ENCODE measurements around the gene CHRM4.

The CHRM4 gene

GRCh38 chr11:46350695-46351094 is 40.9 kb downstream of the CHRM4 start:
- TF ChIP-seq, protein P1, sequence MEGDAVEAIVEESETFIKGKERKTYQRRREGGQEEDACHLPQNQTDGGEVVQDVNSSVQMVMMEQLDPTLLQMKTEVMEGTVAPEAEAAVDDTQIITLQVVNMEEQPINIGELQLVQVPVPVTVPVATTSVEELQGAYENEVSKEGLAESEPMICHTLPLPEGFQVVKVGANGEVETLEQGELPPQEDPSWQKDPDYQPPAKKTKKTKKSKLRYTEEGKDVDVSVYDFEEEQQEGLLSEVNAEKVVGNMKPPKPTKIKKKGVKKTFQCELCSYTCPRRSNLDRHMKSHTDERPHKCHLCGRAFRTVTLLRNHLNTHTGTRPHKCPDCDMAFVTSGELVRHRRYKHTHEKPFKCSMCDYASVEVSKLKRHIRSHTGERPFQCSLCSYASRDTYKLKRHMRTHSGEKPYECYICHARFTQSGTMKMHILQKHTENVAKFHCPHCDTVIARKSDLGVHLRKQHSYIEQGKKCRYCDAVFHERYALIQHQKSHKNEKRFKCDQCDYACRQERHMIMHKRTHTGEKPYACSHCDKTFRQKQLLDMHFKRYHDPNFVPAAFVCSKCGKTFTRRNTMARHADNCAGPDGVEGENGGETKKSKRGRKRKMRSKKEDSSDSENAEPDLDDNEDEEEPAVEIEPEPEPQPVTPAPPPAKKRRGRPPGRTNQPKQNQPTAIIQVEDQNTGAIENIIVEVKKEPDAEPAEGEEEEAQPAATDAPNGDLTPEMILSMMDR (conservative IDR thresholded peaks at IDR 0.05; ENCODE audit: low read length) = no peak
- no peak for DNase-seq (ENCODE audit: low read depth)
- H3K4me3 ChIP-seq (ENCODE audit: low read length) = no peak overlapping the region

- TF ChIP-seq, protein P1 (conservative IDR thresholded peaks at IDR 0.05; ENCODE audit: low read length) = no peak
- H3K4me3 ChIP-seq (ENCODE audit: low read length) = peak overlapping the region; percentile 83
- DNase-seq (ENCODE audit: low read depth) = no peak
Observed at GRCh38 chr11:46348566-46349401, 42.8 kb downstream of the CHRM4 start.

DNA sequence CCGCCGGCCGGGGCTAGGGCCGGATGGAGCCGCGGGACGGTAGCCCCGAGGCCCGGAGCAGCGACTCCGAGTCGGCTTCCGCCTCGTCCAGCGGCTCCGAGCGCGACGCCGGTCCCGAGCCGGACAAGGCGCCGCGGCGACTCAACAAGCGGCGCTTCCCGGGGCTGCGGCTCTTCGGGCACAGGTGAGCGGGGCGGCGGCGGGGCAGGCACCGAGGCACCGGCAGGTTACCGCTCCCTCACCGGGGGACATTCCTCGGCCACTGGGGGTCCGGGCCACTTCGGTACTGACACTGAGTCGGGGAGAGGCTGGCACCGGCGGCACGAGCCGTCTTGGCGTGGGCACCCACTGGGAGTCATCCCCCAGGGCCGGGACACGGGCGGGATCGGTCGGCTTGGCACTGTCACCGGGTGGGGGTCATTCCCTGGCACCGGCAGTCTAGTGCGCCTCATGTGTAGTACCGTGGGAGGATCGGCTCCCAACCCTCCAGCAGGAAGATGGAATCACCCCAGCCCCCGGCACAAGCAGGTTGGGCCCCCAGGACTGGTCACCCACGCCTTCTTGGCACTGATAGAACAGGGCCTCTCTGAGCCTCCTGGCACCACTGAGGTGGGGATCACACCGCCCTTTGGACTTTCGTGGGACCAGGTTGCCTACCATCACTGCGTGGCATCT is 43.8 kb downstream of the CHRM4 start:
- TF ChIP-seq, protein P1 (conservative IDR thresholded peaks at IDR 0.05; ENCODE audit: low read length) = no peak
- peak overlapping the region; percentile 83 for H3K4me3 ChIP-seq (ENCODE audit: low read length)
- DNase-seq (ENCODE audit: low read depth) = no peak

DNA sequence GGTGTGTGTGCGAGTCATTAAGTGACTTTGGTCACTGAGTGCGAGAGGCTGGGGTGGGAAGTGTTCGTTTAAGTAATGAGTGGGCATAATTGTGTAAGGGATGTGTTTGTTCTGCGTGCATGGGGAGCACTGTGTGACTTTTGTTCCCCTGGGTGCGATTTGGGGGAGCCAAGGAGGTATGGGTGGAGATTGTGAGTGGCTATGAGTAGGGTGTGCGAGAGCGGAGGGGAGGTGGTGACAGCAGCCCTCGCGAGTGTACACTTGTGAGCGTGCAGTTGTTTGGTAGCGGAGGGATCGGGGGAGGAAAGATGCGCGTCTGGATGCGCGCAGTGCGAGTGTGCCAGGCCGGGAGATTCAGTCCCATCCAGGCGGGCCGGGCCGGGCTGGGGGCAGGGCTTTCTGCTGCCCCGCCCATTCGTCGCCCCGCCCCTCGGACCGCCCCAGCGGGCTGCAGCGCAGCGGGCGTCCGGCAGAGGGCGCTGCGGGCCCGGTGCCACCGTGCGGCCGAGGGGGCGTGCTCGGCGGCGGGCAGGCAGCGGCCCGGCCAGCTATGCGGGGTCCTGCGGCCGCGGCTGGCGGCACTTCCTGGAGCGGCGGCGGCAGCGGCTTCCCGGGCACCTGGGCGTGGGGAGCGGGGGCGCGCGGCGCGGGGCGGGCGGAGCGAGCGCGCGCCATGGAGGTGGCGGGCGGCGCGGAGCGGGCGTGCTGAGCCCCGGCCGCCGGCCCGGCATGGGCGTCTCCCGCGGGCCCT is 44.5 kb downstream of the CHRM4 start, which contains the start of gene DGKZ:
Gene DGKZ, plus strand, starts transcription at position 578 of the 751 bp plus-strand sequence. CDS start 197 bp downstream, outside the sequence.
- DNase-seq (ENCODE audit: low read depth) = peak; percentile 78
- TF ChIP-seq, protein P1 (conservative IDR thresholded peaks at IDR 0.05; ENCODE audit: low read length) = peak; percentile 29
- H3K4me3 ChIP-seq (ENCODE audit: low read length) = peak within 1 kb of the TSS; percentile 83

DNA sequence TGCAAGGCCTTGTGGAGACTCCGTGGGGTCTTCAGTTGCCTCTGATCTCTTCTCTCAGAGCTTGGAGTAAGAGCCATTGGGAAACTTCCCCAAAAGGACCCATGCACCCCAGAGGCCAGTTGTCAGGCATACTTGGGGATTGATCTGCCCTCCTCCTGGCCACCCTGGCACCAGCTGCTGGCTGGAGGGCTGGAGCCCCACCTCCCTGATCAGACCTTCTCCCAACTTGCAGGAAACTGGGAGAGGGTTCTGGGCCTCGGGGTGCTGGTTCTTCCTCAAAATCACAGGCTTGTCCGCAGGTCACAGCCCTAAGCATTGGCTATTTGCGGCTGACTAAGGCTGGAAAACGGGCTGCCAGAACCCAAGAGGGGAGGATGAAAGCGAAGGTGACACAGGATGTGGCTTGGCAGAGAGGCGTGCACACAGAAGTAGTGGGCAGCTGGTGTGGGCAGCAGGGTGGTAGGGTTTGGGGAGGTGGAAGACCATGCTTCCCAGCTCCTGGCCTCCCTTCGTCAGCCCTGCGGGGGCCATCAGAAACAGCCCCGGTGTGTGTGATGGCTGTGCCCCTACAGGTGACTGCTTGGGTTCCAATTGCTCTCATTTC is 45.6 kb downstream of the CHRM4 start:
- TF ChIP-seq, protein P1 (conservative IDR thresholded peaks at IDR 0.05; ENCODE audit: low read length) = no peak
- DNase-seq (ENCODE audit: low read depth) = no peak
- H3K4me3 ChIP-seq (ENCODE audit: low read length) = no peak overlapping the region

GRCh38 chr11:46345131-46345597 is 46.4 kb downstream of the CHRM4 start:
- DNase-seq (ENCODE audit: low read depth) = no peak
- H3K4me3 ChIP-seq (ENCODE audit: low read length) = no peak overlapping the region
- TF ChIP-seq, protein P1 (conservative IDR thresholded peaks at IDR 0.05; ENCODE audit: low read length) = no peak
